ENCODE data around the gene CD86. TPM values are rescaled to one million over a fixed set of nuclear protein-coding genes. Genes with fewer than 3 reads are reported as not detected.
"Not testable (repeated sequence)": the region's sequence is repeated elsewhere in the genome, so short reads cannot be mapped to it uniquely, and the experiment has no call there.

The CD86 gene
- total RNA-seq, 1 experiment from 2014 or later, result not detected

DNA sequence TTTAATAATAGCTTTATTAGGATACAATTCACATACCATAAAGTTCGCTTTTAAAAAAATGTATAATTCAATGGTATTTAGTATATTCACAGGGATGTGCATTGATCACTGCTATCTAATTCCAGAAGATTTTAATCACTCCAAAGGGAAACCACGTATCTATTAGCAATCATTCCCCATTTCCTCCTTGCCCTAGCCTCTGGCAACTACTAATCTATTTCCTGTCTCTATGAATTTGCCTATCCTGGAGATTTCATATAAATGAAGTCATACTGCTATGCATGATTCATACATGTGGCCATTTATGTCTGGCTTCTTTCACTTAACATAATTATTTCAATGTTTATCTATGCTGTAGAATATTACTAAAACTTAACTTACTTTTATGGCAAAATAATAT is 96.3 kb downstream of the CD86 start:
- DNase-seq (ENCODE audit: low spot score), result no peak

DNA sequence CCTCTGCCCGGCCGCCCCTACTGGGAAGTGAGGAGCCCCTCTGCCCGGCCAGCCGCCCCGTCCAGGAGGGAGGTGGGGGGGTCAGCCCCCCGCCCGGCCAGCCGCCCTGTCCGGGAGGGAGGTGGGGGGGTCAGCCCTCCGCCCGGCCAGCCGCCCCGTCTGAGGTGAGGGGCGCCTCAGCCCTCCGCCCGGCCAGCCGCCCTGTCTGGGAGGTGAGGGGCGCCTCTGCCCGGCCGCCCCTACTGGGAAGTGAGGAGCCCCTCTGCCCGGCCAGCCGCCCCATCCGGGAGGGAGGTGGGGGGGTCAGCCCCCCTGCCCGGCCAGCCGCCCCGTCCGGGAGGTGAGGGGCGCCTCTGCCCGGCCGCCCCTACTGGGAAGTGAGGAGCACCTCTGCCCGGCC is 109.8 kb downstream of the CD86 start:
- DNase-seq (ENCODE audit: low spot score), result not testable (repeated sequence)

DNA sequence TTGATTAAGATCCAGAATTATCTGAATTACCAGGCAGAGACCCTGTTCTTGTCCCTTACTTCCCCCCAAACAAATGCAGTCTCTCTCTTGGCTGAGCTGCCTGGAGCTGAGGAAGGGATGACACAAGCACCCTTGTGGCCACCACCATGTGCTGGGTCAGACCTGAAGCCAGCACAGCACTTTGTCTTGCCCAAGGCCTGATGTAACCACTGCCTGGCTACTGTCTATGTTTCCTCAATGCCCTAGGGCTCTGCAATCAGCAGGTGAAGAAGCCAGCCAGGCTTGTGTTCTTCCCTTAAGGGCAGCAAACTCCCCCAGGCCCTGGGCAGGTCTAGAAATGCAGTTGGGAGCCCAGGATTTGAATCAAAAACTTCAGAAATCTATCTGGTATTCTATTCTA is 112.5 kb downstream of the CD86 start:
- DNase-seq (ENCODE audit: low spot score), result no peak

DNA sequence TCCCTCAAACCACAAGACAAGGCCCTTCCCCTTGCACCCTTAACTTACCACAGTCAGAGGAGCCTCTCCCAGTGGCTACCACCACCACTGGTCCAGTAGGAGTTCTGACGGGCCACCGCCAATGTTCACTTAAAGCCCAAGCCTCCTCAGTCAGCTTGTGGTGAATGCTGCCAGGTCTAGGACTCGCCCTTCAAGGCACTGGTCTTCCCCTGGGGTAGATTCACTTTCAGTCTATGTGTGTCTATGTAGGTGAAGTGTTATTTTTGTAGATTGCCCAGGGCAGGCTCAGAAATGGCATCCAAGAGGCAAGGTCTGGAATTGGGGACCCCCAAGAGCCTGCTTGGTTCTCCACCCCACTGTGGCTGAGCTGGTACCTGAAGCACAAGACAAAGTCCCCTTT is 112.9 kb downstream of the CD86 start:
- no peak for DNase-seq (ENCODE audit: low spot score)

DNA sequence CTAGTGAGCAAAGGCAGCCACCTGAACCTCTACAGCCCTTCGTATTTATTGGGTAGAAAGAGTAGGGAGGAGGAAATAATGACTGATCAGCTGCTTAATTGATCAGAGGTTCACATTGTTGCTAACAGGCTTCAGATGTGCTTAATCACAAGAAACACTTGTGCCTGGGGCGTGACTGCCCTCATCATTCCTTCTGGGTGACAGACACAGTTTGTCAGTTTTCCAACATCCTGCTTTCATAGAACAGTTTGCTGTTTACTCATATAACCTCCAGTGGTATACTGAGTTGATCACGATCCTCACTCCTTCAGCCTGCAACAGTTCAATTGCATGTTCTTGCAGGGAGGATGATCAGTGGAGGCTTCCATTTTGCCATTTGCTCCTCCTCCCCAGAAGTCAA is 114.7 kb downstream of the CD86 start:
- no peak for DNase-seq (ENCODE audit: low spot score)

Small RNA genes lying within 50 kb of the gene (small RNA-seq; reads per million reads assigned to genes)
- not detected for gene RF00019

Other genes with a start within 250 kb of the CD86 start
- 15.0 and 17.0 TPM in 2 replicates for gene IQCB1, start 220.3 kb upstream of the CD86 start, total RNA-seq (2014; rRNA removed; shearing (Covaris generic))
- gene EAF2, start 220.2 kb upstream of the CD86 start, total RNA-seq (2014; rRNA removed; shearing (Covaris generic)), result 0.86 and 1.3 TPM in 2 replicates
- 0.28 and 2.3 TPM in 2 replicates for gene SLC15A2, start 161.0 kb upstream of the CD86 start, total RNA-seq (2014; rRNA removed; shearing (Covaris generic))
- gene ILDR1, start 33.1 kb upstream of the CD86 start, total RNA-seq (2014; rRNA removed; shearing (Covaris generic)), result 7.2 and 7.4 TPM in 2 replicates
- not detected in 2 replicates for gene CASR, start 128.3 kb downstream of the CD86 start, total RNA-seq (2014; rRNA removed; shearing (Covaris generic))